ENCODE measurements around the gene CERCAM.
"Not testable (repeated sequence)": the region's sequence is repeated elsewhere in the genome, so short reads cannot be mapped to it uniquely, and the experiment has no call there.

The CERCAM gene

GRCh38 chr9:128393145-128393775, 27.4 kb upstream of the CERCAM start:
- DNase-seq (ENCODE audit: low read depth in 2 of 2): no peak

- DNase-seq (ENCODE audit: low read depth in 2 of 2): no peak
Observed at GRCh38 chr9:128393970-128394369, 26.7 kb upstream of the CERCAM start.

- DNase-seq (ENCODE audit: low read depth in 2 of 2): no peak
Observed at GRCh38 chr9:128394379-128395168, 26.1 kb upstream of the CERCAM start.

- no peak for DNase-seq (ENCODE audit: low read depth in 2 of 2)
Observed at GRCh38 chr9:128396970-128397613, 23.6 kb upstream of the CERCAM start.

- no peak for DNase-seq (ENCODE audit: low read depth in 2 of 2)
Observed at GRCh38 chr9:128397831-128398230, 22.8 kb upstream of the CERCAM start.

- DNase-seq (ENCODE audit: low read depth in 2 of 2): no peak
Observed at GRCh38 chr9:128399861-128400260, 20.8 kb upstream of the CERCAM start.

- DNase-seq (ENCODE audit: low read depth in 2 of 2): no peak
Observed at GRCh38 chr9:128404560-128404959, 16.1 kb upstream of the CERCAM start.

GRCh38 chr9:128405077-128405779, 15.4 kb upstream of the CERCAM start:
- DNase-seq (ENCODE audit: low read depth in 2 of 2): no peak

- no peak for DNase-seq (ENCODE audit: low read depth in 2 of 2)
Observed at GRCh38 chr9:128405780-128406171, 14.9 kb upstream of the CERCAM start.

GRCh38 chr9:128406848-128407391, 13.7 kb upstream of the CERCAM start:
- DNase-seq (ENCODE audit: low read depth in 2 of 2): no peak

GRCh38 chr9:128408963-128409431, 11.7 kb upstream of the CERCAM start:
- no peak for DNase-seq (ENCODE audit: low read depth in 2 of 2)

GRCh38 chr9:128409450-128409849, 11.2 kb upstream of the CERCAM start:
- DNase-seq (ENCODE audit: low read depth in 2 of 2): no peak

- no peak for DNase-seq (ENCODE audit: low read depth in 2 of 2)
Observed at GRCh38 chr9:128409978-128410377, 10.7 kb upstream of the CERCAM start.

GRCh38 chr9:128411364-128412119, 9.1 kb upstream of the CERCAM start:
- no peak for DNase-seq (ENCODE audit: low read depth in 2 of 2)

GRCh38 chr9:128412120-128412790, 8.4 kb upstream of the CERCAM start:
- DNase-seq (ENCODE audit: low read depth in 2 of 2): peak; percentile 10 to 38

GRCh38 chr9:128413728-128414127, 6.9 kb upstream of the CERCAM start:
- not testable (repeated sequence) for DNase-seq (ENCODE audit: low read depth in 2 of 2)

GRCh38 chr9:128414461-128414860, 6.2 kb upstream of the CERCAM start:
- DNase-seq (ENCODE audit: low read depth in 2 of 2): no peak

GRCh38 chr9:128415281-128415680, 5.4 kb upstream of the CERCAM start:
- DNase-seq (ENCODE audit: low read depth in 2 of 2): no peak

- DNase-seq (ENCODE audit: low read depth in 2 of 2): no peak
Observed at GRCh38 chr9:128416014-128416413, 4.6 kb upstream of the CERCAM start.

GRCh38 chr9:128416432-128417019, 4.1 kb upstream of the CERCAM start:
- DNase-seq (ENCODE audit: low read depth in 2 of 2): no peak
